Muscle of leg (tissue), 11 donors: ENCODE measurements around the gene CERKL. TPM values are rescaled to one million over a fixed set of nuclear protein-coding genes. Genes with fewer than 3 reads are reported as not detected.

Experiments used
- DNase-seq: peaks from one replicate; pipeline ENCODE4 v3.0.0; 2013
- H3K27ac ChIP-seq: one replicate; pipeline ENCODE4 v1.5.1; 2013; ENCODE audit warnings: mild to moderate bottlenecking, low read length, control low read depth
- H3K27me3 ChIP-seq: one replicate; pipeline ENCODE4 v1.6.1; 2013; ENCODE audit warnings: low read length; ENCODE audit not compliant: control insufficient read depth, insufficient read depth
- H3K36me3 ChIP-seq: one replicate; pipeline ENCODE4 v1.6.1; 2013; ENCODE audit warnings: low read length; ENCODE audit not compliant: control insufficient read depth, insufficient read depth
- H3K4me1 ChIP-seq: one replicate; pipeline ENCODE4 v1.6.1; 2013; ENCODE audit warnings: low read length; ENCODE audit not compliant: control insufficient read depth, insufficient read depth
- H3K4me3 ChIP-seq: one replicate; pipeline ENCODE4 v1.5.1; 2013; ENCODE audit warnings: low read length, control low read depth
- H3K9me3 ChIP-seq: replicated peaks from 2 replicates; pipeline ENCODE4 v1.6.1; 2013; ENCODE audit warnings: low read depth, low read length; ENCODE audit not compliant: control insufficient read depth
- WGBS: methylation state at CpG from one replicate; pipeline ENCODE4 v1.1.5; 2013; ENCODE audit warnings: missing lambda C conversion rate; ENCODE audit not compliant: insufficient coverage; 5-methylcytosine and 5-hydroxymethylcytosine counted together
- polyA plus RNA-seq, 8 donors: library from polyadenylated mRNA; unstranded; fragments of 120-200 nt; gene quantifications; one replicate each; pipeline versions ENCODE4 v1.2.1 to v1.2.3, GENCODE V29; 2013; ENCODE audit warnings: inconsistent platforms in 1 of 8, low replicate concordance in 1 of 8; ENCODE audit not compliant: insufficient read length in 8 of 8, insufficient read depth in 1 of 8
- total RNA-seq: library from RNA; stranded (reverse); fragments of 120-200 nt; gene quantifications from one replicate; pipeline ENCODE4 v1.2.4, GENCODE V29; 2013

Gene CERKL
- total and polyA plus RNA-seq, 9 donors: 5.9 to 9.8 (median 7.8) TPM; not detected in 1

DNA sequence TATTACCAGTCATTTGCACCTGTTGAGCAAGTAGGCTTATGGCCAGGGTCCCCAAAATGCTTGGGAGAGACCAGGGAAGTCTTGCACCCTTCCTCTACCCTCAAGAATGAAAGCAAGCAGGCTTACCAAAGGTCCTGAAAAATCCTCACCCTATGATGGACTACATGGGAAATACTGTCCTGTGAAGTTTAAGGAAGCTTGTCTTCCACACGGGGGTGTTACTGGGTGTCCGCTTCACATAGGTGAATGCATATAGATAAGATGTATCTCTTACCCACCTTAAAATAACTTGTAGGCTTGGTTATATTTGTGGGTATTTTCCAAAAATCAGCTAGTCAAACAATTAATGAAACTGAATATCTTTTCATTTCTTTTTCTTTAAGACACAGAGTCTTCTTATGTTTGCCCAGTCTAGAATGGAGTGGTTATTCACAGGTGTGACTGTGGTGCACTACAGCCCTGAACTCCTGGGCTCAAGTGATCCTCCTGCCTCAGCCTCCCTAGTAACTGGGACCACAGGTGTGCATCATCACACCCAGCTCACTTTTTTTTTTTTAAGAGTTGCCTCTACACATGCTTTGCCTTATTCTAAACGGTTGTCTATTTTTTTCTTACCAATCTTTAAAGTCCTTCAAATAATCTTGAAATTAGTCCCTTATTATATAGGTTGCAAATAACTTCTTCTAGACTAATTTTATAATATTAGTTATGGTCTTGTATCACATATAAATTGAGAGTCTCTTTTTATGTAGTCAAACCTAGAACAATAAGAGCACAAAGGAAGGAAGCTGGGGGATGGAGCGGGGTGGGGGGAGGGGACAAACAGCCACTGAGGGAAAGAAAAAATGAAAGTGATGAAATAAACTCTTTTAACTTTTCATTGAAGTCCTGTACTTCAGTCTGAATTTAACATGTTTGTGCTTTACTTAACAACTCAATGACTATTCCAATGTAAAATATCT, 49.0 kb downstream of the CERKL start:
- no peaks in the 10 kb centered on the region for H3K9me3 ChIP-seq
- H3K27me3 ChIP-seq: no peaks in the 10 kb centered on the region
- no peak overlapping the region for H3K27ac ChIP-seq
- DNase-seq: no peak
- no CpG with 5 or more reads among the region's 4 CpGs for WGBS
- H3K4me1 ChIP-seq: no peaks in the 10 kb centered on the region
- no peak overlapping the region for H3K4me3 ChIP-seq
- no peaks in the 10 kb centered on the region for H3K36me3 ChIP-seq

DNA sequence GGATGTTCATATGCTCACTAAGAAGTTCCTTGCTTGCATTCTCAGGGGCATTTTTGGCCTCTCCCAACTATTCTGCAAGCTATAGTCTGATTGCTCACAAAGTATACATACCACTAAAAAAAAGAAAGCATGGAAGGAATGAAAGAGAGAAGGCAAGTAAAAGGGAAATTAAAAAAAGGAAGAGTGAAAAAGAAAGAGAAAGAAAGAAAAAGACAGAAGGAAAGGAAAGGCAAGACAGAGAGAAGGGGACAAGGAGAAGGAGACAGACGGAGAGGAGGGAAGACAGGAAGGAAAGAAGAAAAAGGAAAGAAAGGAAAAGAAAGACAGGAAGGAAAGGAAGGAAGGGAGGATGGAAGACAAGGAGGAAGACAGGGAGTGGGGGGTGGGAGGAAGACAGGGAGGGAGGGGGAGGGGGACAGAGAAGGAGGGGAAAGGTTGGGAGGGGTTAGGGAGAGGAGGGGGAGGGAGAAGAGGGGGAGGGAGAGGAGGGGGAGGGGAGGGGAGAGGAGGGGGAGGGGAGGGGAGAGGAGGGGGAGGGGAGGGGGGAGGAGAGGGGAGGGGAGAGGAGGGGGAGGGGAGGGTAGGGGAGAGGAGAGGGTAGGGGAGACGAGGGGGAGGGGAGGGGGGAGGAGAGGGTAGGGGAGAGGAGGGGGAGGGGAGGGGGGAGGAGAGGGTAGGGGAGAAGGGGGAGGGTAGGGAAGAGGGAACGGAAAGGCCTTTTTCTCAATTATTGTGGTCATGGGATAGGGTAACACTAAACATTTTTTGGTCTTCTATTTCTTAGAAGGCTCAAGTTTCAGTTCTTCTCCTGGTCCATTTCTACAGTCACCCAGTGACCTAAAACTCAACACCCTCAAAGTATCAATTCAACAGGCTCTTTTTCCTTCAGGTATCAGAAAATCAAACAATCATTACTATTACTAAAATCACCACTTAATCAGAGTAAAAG, 50.7 kb downstream of the CERKL start:
- DNase-seq: no peak
- H3K27ac ChIP-seq: no peak overlapping the region
- 86% methylated on average over 1 of the region's 3 CpGs for WGBS

DNA sequence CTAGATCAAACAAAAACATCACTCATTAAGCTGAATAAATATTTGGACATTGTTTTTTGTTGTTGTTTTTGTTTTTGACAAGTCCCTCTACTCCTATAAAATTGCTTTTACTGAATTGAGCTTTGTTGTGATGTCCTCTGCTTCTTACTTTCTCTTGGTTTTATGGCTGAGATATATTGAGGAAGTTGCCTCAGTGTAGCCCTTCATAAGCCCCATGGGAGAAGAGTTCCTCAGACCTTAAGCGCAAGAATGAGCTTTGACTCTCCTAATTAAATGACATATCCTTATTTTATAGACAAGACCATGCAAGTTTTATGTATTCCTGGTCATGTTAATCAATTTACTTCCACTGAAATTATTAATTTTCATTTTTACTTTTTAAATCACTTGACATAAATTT, 54.9 kb downstream of the CERKL start:
- Histone ChIP-seq H3K27ac (no peak overlapping the region), H3K27me3 (no peaks in the 10 kb centered on the region), H3K9me3 (no peaks in the 10 kb centered on the region), H3K4me1 (no peaks in the 10 kb centered on the region), H3K36me3 (no peaks in the 10 kb centered on the region), H3K4me3 (no peak overlapping the region)
- no peak for DNase-seq
- no CpG with 5 or more reads among the region's 1 CpG for WGBS

More for the DNA sequence above, 50.7 kb downstream of the CERKL start:
- no peak overlapping the region for H3K4me3 ChIP-seq
- no peaks in the 10 kb centered on the region for H3K27me3 ChIP-seq
- H3K4me1 ChIP-seq: no peaks in the 10 kb centered on the region
- H3K9me3 ChIP-seq: no peaks in the 10 kb centered on the region
- no peaks in the 10 kb centered on the region for H3K36me3 ChIP-seq

DNA sequence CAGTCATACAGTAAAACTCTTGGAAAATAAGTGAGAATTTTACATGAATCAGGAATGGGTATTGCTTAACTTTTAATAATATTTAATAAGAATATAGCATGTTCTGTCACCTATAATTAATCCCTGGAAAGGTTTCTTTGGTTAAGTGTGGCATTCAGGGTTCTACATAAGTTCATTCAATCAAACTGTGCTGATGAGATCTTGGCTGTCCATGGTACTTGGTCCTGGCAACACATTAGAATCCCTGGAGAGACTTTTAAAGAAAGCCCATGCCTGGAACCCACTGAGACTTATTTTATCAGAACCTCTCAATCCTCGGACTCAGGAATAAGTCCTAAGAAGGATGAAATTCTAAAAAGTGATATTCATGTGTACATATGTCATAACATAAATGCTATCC, 60.3 kb downstream of the CERKL start:
- no peak overlapping the region for H3K4me3 ChIP-seq
- WGBS: no CpG with 5 or more reads among the region's 1 CpG
- no peak for DNase-seq
- no peak overlapping the region for H3K27ac ChIP-seq
- no peaks in the 10 kb centered on the region for H3K4me1 ChIP-seq
- H3K36me3 ChIP-seq: no peaks in the 10 kb centered on the region
- no peaks in the 10 kb centered on the region for H3K9me3 ChIP-seq
- no peaks in the 10 kb centered on the region for H3K27me3 ChIP-seq

DNA sequence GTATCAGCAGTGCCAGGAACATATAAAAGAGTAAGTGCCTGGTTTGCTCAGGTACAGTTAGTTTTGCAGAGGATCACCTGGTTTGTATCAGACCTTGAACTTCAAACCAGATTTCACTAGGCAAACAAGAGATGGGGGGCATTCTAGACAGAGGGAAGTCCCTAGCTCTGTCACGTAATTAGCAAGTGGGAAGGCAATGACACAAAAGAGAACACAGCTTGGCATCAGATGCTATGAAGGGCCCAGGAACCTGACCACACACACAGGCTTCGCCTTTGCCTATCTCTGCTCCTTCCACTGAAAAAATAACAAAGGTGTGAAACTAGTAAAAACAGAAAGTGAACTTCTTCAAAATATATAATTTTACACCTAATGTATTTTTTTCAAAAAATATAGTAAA, 62.6 kb downstream of the CERKL start:
- DNase-seq: no peak
- H3K27ac ChIP-seq: no peak overlapping the region
- no peak overlapping the region for H3K4me3 ChIP-seq
- no peaks in the 10 kb centered on the region for H3K27me3 ChIP-seq
- no peaks in the 10 kb centered on the region for H3K36me3 ChIP-seq
- no peaks in the 10 kb centered on the region for H3K4me1 ChIP-seq
- WGBS: no CpG with 5 or more reads among the region's 2 CpGs
- H3K9me3 ChIP-seq: no peaks in the 10 kb centered on the region

DNA sequence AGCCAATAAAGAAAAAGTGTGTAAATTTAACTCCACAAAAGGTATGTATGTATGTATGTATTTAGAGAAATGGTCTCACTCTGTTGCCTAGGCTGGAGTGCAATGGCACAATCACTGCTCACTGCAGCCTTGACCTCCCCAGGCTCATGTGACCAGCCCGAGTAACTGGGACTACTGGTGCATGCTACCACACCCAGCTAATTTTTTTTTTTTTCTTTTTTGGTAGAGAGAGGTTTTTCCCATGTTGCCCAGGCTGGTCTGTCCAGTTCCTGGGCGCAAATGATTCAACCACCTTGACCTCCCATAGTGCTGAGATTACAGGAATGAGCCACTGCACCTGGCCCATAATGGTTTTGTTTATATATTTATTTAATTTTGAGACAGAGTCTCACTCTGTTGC, 67.1 kb downstream of the CERKL start:
- DNase-seq: no peak
- no peaks in the 10 kb centered on the region for H3K4me1 ChIP-seq
- no peaks in the 10 kb centered on the region for H3K9me3 ChIP-seq
- no CpG with 5 or more reads among the region's 2 CpGs for WGBS
- no peaks in the 10 kb centered on the region for H3K27me3 ChIP-seq
- no peak overlapping the region for H3K4me3 ChIP-seq
- H3K27ac ChIP-seq: no peak overlapping the region
- no peaks in the 10 kb centered on the region for H3K36me3 ChIP-seq

DNA sequence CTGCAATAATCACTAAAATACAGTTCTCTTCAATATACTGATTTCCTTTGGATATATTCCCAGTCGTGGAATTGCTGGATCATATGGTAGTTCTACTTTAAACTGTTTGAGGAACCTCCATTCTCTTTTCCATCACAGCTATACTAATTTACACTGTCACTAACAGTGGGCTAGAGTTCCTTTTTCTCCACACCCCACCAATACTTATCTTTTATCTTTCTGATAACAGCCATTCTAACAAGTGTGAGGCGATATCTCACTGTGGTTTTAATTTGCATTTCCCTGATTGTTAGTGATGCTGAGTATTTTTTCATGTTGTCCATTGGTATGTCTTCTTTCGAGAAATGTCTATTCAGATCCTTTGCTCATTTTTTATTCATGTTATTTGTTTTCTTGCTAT, 68.4 kb downstream of the CERKL start:
- H3K36me3 ChIP-seq: no peaks in the 10 kb centered on the region
- no peak overlapping the region for H3K27ac ChIP-seq

DNA sequence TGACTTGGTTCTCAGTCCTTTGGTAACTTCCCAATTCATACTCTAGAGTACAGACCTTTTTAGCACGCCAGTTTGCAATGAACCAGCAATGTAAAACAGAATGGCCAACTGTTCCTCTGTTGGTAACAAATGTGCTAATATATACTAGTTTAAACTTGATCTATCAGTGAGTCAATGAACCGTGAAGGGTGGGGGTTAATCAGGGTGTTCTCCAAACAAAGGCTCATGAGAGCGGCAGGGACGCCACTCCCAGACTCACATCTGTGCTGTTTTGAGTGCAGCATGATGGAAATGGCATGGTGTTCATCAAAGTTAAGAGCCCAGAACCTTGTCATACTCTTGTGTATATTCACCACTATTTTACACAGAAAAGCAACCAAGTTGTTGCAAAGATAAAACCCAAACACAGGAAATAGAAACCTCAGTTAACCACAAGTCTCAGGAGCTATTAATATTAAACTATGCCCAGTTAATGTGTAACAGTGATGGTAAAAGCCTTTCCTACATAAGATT, 70.3 kb downstream of the CERKL start:
- Histone ChIP-seq H3K27ac (no peak overlapping the region), H3K27me3 (no peaks in the 10 kb centered on the region), H3K9me3 (no peaks in the 10 kb centered on the region), H3K4me1 (no peaks in the 10 kb centered on the region), H3K36me3 (no peaks in the 10 kb centered on the region), H3K4me3 (no peak overlapping the region)
- no CpG with 5 or more reads among the region's 4 CpGs for WGBS
- DNase-seq: no peak

More for the DNA sequence above, 68.4 kb downstream of the CERKL start:
- no peaks in the 10 kb centered on the region for H3K9me3 ChIP-seq
- no peak overlapping the region for H3K4me3 ChIP-seq
- no peaks in the 10 kb centered on the region for H3K4me1 ChIP-seq
- WGBS: no CpG with 5 or more reads among the region's 3 CpGs
- no peaks in the 10 kb centered on the region for H3K27me3 ChIP-seq
- DNase-seq: no peak

DNA sequence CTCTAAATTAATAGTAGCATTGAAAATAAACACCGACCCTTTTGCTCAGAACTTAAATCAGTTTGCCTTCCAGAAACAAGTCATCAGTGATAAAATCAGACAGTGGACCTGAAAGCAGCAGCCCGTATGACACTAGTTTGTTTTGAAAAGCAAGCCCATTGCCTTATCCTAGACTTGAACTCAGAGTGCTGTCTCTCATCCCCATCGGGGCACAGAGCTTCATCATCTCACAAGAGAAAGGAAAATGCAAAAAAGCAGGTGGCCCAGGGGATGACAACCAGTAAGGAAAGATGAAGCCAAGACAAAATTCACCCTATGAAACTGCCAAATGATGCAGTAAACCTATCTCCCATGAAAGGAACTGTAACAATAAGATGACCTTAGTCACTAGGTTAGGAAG, 71.2 kb downstream of the CERKL start:
- no peak overlapping the region for H3K27ac ChIP-seq
- no peaks in the 10 kb centered on the region for H3K9me3 ChIP-seq
- no peak overlapping the region for H3K4me3 ChIP-seq
- H3K4me1 ChIP-seq: no peaks in the 10 kb centered on the region
- H3K36me3 ChIP-seq: no peaks in the 10 kb centered on the region
- no peaks in the 10 kb centered on the region for H3K27me3 ChIP-seq
- DNase-seq: no peak
- WGBS: 60% methylated on average over 1 of the region's 3 CpGs

DNA sequence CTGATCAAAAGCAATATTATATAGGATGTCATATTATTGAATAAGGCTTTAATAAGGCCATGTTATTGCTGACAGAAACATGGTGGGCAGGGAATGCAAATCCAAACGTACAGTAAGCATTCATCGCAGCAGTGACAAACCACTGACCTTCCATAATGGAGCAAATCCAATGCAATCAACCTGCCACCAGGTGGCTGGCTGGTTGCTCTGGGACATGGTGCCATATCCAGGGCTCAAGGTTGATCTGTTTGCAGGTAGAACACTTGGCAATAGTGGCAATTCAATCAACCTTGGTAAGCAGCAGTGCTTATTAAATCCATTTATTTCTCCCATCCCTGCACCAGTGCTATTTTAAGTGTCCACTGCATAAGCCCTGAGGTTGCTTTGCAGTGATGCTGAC, 75.4 kb downstream of the CERKL start:
- Histone ChIP-seq H3K27ac (no peak overlapping the region), H3K27me3 (no peaks in the 10 kb centered on the region), H3K4me1 (no peaks in the 10 kb centered on the region), H3K36me3 (no peaks in the 10 kb centered on the region), H3K4me3 (no peak overlapping the region), H3K9me3 (no peaks in the 10 kb centered on the region)
- no peak for DNase-seq
- WGBS: 74% methylated on average over 2 of the region's 2 CpGs
